Germinal center (tissue), 1 donor: ENCODE measurements around the gene LMBR1L.
"Not testable (repeated sequence)": the region's sequence is repeated elsewhere in the genome, so short reads cannot be mapped to it uniquely, and the experiment has no call there.

Experiments
- DNase-seq: peaks from one replicate; pipeline ENCODE4 v3.0.0; 2012; ENCODE audit warnings: mixed read lengths, low spot score

LMBR1L gene, protein sequence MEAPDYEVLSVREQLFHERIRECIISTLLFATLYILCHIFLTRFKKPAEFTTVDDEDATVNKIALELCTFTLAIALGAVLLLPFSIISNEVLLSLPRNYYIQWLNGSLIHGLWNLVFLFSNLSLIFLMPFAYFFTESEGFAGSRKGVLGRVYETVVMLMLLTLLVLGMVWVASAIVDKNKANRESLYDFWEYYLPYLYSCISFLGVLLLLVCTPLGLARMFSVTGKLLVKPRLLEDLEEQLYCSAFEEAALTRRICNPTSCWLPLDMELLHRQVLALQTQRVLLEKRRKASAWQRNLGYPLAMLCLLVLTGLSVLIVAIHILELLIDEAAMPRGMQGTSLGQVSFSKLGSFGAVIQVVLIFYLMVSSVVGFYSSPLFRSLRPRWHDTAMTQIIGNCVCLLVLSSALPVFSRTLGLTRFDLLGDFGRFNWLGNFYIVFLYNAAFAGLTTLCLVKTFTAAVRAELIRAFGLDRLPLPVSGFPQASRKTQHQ

DNA sequence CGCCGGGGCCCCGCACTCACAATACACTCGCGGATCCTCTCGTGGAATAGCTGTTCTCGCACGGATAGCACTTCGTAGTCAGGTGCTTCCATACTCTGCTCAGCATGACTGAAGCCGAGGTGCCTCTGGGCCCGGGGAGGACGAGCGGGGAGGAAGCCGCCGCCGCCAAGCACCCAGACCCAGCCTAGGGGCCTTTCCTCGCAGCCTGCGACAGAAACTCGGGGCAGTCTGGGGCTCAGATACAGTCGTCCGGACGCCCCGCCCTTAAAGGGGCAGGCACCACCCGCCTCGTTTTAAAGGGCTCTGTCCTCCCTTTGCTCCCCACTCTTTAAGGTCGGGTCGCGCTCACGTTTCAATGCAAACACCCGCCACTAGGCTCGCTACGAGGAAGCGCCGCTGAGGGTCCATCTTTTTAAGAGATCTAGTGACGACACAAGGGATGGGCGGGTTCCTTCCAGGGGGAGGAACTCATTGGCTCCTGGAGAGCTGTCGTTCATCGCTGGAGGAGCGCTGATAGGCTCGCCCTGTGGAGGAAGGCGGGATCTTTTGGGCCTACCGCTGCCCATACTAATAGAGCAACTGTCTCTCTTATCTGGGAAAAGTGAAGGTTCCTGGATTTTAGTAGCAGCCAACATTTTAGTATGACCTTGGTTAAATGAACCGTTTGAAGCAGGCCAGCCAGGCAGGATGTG, at the start of gene LMBR1L:
Gene LMBR1L, minus strand, starts transcription at position 384 of the 692 bp plus-strand sequence. Its CDS starts 292 bp downstream, at position 92.
- peak; percentile 99 for DNase-seq

- DNase-seq, result peak; percentile 10
Observed at GRCh38 chr12:49160399-49160798, 49.8 kb upstream of the LMBR1L start.

DNA sequence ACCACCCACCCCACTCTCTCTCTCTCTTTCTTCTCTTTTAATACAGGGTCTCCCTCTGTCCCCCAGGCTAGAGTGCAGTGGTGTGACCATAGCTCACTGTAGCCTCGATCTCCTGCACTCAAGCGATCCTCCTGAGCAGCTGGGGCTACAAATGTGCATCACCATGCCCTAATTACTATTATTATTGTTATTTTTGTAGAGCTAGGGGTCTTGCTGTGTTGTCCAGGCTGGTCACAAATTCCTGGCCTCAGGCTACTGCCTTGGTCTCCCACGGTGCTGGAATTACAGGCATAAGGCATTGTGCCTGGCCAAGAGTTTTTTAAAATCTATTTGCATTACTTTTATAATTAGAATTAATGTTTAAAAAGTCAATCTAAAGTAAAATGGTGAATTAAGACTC, 43.6 kb upstream of the LMBR1L start:
- no peak for DNase-seq

DNA sequence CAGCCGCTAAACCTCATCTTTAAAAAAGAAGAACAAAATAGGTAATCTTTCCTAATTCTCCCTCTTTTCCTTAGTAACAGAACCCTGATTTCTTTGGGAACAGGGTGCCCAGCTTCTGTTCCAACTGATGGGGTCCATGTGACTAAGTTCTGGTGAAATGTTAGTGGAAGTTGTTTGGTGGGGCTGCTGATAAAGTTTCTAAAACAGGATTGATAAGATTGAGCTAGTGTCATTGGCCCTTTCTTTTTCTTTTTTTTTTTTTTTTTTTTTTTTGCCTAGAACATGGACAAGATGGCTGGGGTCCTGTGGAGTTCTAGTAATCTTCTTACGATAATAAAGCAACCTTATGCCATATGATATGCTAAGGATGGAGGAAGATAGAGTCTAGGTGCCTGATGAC, 36.7 kb upstream of the LMBR1L start:
- no peak for DNase-seq

DNA sequence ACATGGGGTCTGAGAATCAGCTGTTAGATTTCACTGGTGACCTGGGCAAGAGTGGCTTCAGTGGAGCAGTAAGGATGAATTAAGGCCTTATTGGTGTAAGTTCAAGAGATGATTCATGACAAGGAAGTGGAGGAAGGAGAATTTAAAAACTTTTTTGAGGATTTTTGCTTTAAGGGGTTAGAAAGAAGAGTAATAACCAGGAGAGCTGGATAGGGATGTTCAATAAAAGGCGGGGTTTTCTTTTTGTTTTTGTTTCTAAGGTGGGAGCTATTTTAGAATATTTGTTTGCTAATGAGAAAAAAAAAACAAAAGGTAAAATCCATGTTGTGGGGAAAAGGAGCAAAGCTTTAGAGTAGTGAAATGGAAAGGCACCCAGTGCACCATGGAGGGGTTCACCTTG, 35.8 kb upstream of the LMBR1L start:
- no peak for DNase-seq

- no peak for DNase-seq
Observed at GRCh38 chr12:49144384-49144783, 33.7 kb upstream of the LMBR1L start.

GRCh38 chr12:49138999-49139398, 28.4 kb upstream of the LMBR1L start:
- no peak for DNase-seq

- DNase-seq, result no peak
Observed at GRCh38 chr12:49138587-49138986, 27.9 kb upstream of the LMBR1L start.

- no peak for DNase-seq
Observed at GRCh38 chr12:49137476-49137875, 26.8 kb upstream of the LMBR1L start.

DNA sequence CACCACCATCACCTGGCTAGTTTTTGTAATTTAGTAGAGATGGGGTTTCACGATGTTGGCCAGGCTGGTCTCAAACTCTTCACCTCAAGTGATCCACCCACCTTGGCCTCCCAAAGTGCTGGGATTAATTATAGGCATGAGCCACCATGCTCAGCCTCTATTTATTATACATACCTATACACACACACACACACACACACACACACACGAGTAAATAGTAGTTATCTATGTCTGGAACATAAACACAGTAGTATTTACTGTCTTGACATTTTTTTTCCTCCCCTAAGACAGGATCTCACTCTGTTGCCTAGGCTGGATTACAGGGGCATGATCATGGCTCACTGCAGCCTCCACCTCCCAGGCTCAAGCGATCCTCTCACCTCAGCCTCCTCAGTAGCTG, 26.4 kb upstream of the LMBR1L start:
- not testable (repeated sequence) for DNase-seq

DNA sequence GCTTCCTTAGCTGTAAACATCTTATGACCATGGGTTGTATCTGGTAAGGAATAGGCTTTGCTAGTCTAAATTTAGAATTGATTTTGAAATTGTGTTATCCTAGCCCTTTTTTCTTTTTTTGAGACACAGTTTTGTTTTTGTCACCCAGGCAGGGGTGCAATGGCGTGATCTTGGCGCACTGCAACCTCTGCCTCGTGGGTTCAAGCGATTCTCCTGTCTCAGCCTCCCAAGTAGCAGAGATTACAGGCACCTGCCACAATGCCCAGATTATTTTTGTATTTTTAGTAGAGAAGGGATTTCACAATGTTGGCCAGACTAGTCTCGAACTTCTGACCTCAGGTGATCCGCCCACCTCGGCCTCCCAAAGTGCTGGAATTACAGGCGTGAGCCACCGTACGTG, 22.9 kb upstream of the LMBR1L start:
- DNase-seq, result no peak

DNA sequence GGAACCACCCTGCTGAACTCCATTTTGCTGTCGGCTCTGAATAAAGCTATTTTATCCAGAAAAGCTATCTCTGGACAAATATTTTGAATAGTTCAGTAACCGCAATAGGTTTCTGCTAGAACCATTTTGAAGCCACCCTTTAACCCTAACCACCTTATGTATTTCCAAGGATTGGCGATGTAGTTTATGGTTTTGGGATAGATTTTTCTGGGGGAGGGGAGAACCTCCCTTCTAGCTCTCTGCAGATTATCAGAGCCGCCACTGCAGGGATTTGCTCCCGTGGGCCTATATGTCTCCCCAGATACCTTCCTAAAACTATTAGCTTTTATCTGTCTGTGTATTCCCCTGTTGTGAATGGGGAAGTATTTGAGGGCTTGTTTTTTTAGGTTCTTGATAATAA, 22.4 kb upstream of the LMBR1L start:
- DNase-seq, result no peak

- DNase-seq, result no peak
Observed at GRCh38 chr12:49131894-49132461, 21.3 kb upstream of the LMBR1L start.

GRCh38 chr12:49131051-49131893, 20.6 kb upstream of the LMBR1L start, which contains the start of gene TUBA1B:
Gene TUBA1B (minus strand): TSS chr12:49131395. CDS start chr12:49131300, 95 bp downstream.
- DNase-seq, result peak; percentile 92

DNA sequence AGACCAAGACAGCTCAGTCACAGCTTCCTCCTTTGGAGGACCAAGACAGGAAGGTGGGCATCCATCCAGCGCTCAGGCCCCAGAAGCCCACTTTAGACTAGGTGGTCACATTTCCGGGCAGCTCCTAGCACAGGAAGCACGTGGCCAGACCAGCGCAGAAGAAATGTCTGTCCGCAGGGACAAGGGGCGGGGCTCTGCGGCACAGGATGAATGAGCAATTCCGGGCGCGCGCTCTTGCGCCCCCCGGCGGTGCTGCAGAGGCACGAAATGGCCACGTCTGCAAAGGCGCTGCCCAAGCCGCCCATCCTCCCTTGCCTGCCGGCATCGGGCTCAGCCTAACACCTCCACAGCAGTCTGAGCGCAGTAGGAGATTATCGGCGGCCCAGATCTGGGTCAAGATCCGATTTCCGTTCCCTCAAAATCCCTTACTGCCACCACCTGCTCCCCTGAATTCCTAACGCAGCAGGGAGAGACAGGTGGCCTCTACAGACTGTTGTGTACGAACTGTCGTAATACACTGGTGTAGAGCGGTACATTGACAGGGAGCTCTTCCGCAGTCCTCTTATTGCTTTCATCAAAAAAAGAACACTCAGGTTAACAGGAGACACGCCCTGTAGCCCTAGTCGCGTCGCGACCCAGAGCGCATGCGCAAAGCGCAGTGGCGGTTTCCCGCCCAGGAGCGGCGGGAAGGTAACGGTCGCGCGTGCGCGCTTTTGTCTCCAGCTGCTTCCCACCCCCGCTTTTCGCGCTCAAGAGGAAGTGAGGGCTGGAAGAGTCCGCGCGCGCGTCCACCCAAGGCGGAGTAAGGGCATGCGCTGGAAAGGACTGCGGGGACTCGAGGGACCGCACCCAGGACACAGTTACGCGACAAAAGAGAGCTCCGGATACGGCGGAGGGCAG, 19.8 kb upstream of the LMBR1L start:
- peak; percentile 94 for DNase-seq

DNA sequence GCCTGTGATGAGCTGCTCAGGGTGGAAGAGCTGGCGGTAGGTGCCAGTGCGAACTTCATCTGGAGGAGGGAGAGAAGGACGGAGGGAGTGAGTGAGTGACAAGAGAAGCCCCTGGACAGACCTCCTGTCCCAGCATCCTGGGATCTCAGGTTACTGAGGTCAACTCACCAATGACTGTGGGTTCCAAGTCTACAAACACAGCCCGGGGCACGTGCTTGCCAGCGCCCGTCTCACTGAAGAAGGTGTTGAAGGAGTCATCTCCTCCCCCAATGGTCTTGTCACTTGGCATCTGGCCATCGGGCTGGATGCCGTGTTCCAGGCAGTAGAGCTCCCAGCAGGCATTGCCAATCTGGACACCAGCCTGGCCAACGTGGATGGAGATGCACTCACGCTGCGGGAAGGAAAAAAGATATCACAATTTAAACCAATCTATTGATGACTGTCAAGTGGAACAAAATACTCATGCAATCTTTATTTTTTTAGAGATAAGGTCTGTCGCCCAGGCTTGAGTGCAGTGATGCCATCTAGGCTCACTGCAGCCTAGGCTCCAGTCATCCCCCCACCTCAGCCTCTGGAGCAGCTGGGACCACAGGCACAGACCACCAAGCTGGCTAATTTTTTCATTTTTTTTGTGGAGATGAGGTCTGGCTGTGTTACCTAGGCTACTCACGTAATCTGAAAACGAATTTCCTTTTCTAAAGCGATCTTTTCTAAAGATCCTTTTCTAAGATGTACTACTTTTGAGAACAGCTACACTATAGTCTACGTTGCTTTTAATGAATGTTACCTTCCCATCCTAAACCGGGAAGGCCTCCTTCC, 18.9 kb upstream of the LMBR1L start:
- no peak for DNase-seq

DNA sequence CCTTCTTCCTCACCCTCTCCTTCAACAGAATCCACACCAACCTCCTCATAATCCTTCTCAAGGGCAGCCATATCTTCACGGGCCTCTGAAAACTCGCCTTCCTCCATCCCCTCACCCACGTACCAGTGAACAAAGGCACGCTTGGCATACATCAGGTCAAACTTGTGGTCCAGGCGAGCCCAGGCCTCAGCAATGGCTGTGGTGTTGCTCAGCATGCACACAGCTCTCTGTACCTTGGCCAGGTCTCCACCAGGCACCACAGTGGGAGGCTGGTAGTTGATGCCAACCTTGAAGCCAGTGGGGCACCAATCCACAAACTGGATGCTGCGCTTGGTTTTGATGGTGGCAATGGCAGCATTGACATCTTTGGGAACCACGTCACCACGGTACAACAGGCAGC, 17.3 kb upstream of the LMBR1L start:
- not testable (repeated sequence) for DNase-seq

- no peak for DNase-seq
Observed at GRCh38 chr12:49126852-49127763, 16.5 kb upstream of the LMBR1L start.
